ENCODE measurements around the gene ACSM2B.

DNA sequence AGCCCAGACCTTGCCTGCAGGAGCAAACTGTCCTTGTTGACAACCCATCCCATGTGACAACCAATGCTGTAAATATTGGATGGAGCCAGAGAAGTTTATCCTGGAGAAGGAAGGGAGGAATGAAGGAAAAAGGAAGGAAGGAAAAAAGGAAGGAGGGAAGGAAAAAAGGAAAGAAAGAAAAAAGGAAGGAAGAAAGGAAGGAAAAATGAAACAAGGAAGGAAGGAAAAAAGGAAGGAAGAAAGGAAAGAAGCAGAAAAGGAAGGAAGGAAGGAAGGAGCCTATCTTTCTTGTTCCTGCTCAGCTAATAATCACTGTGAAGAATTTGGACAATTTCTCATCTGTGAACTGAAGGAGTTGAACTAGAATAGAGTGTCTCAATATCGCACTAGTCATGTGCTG lies 56.1 kb downstream of the ACSM2B start:
- TF ChIP-seq CTCF (IDR thresholded peaks at IDR 0.05; ENCODE audit: insufficient read depth, low read length, poor library complexity, severe bottlenecking) (no peak), EZH2phosphoT487 (conservative IDR thresholded peaks at IDR 0.05; ENCODE audit: low read length) (no peak)

All from SU-DHL-6 (cell line).